ENCODE measurements around the gene SMARCD1.

The SMARCD1 gene

DNA sequence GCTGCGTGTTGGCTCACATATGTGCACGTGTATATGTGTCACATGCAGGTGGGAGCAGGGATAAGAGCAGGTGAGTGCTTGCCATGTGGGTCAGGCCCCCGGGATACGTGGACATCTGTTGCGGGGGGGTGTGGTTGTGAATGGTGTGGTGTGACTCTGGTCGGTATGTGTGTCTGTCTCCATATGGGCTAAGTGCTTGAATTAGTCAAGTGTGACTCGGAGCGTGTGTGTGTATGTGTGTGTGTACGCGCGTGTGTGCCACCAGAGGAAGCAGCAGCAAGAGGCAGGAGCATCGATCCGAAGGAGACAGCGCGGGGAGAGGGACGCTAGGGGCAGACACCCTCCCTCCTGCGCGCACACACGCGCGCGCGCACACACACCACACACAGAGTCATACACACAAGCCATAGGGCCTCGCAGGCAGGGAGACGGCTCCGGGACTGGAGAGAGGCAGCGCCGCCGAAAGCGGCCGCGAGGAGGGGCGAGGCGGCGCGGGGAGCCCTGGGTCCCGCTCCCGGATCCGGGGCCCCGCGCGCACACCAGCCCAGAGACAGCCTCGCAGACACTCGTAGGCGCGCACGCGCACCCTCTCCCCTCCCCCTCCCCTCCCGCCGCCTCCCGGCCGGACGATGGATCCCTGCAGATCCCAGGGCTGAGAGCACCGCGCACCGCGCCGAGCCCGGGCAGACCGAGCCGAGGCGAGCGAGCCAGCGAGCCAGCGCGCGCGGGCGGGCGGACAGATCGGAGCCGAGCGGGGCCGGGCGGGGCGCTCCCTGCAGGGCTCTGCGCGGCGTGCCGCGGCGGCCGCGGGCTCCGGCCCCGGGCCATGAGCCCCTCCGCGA is 27.9 kb upstream of the SMARCD1 start, which contains the start of gene ASIC1:
Gene ASIC1 (plus strand): TSS at position 597 of the 842 bp plus-strand sequence. CDS start 1,171 bp downstream, outside the sequence.
- no peak for DNase-seq

DNA sequence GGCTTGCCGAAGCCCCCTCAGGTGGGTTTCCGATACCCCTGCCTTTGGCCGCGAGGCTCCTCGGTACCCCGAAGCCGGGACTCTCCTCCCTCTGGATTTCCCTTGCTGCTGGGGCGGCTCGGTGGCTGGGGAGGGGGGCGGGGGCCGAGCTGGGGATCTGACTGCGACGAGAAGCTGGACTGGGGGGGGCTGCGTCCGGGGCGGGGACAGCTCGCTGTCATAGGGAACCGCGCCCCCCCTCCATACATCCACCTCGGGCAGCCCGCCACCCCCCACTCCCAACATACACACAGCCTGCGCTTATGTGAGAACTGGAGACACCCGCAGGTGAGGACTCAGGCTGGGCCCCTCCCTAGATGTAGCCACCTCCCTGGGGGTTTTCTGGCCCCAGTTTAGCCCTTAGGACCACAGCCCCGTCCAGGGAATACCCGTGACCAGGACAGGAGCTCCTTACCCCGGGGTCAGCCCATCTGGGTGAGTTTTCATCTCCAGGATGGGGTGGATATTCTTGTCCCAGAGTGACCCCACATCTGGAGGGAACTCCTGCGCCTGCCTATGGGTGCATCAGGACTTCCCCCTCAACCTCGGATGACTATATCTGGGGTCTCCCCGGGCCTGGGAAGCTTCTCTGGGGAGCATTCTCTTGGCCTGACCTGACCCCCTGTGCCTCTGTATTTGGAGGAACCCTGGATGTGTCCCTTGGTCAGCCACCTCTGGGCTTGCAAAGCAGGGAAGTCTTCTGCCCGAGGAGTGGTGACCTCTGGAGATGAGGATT is 27.1 kb upstream of the SMARCD1 start:
- DNase-seq, result no peak

DNA sequence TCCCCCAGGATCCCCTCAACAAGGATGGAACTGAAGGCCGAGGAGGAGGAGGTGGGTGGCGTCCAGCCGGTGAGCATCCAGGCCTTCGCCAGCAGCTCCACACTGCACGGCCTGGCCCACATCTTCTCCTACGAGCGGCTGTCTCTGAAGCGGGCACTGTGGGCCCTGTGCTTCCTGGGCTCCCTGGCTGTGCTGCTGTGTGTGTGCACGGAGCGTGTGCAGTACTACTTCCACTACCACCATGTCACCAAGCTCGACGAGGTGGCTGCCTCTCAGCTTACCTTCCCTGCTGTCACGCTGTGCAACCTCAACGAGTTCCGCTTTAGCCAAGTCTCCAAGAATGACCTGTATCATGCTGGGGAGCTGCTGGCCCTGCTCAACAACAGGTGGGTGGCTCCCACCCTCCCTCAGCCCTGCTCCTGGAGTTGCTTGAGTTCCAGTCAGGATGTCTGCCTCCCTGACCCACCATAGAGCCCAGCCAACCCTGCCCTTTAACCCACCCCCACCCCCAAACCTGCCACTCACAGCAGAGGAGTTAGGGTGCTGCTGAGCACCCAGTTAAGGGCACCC is 26.3 kb upstream of the SMARCD1 start:
- DNase-seq, result no peak

DNA sequence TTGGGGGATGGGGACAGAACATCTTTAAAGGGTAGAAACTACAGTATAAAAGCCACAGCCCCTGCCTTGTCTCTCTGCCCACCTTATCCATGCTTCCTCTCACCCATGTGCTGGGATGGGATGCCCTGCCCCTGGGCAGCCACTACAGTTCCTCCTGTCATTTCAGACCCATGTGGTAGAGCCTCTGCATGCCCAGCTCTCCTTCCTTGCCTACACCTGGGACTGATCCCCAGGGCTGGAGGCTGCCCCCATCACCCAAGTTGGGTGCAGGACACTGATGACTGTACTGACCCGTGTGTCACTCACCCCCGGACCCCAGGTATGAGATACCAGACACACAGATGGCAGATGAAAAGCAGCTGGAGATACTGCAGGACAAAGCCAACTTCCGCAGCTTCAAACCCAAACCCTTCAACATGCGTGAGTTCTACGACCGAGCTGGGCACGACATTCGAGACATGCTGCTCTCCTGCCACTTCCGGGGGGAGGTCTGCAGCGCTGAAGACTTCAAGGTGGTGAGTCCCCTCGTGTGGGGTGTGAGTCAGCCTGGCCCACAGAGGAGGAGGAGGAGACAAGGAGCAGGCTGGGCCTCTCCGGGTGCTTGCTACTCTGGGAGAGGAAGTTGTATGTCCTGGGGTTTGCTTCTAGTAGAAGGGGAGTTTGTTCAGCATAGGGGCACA is 25.6 kb upstream of the SMARCD1 start:
- no peak for DNase-seq

DNA sequence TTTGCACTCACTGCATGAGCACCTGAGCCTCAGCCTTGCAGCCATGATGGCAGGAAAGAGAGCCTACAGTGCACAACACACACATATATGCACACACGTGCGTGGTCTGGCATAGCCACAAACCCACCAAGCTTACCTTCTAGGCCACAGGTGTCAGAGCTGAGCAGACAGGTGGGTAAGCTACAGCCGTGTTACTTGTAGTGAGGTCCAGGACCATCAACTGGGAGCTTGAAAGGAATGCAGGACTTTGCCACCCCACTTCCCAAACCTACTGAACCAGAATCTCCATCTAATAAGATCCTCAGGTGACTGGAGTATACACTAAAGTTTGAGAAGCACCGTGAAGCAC is 25.0 kb upstream of the SMARCD1 start:
- no peak for DNase-seq

DNA sequence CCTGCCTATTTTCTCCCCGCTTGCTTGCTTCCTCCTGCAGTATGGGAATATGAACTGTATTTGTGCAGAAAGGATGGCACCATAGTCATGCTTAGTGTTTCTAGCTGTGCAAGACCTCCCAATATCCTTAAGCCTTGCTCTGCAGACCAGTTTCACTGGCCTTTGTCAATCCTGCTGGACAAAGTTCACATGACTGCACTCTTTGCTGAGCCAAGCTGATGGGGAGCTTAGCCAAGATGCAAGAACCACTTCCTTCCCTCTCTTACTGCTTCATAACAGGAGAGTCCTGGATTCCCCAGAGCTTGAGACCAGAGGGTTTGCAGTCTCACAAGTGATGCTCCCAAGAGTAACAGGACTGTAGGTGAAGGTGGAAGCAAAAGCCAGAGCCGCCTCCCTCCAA is 24.0 kb upstream of the SMARCD1 start:
- no peak for DNase-seq

DNA sequence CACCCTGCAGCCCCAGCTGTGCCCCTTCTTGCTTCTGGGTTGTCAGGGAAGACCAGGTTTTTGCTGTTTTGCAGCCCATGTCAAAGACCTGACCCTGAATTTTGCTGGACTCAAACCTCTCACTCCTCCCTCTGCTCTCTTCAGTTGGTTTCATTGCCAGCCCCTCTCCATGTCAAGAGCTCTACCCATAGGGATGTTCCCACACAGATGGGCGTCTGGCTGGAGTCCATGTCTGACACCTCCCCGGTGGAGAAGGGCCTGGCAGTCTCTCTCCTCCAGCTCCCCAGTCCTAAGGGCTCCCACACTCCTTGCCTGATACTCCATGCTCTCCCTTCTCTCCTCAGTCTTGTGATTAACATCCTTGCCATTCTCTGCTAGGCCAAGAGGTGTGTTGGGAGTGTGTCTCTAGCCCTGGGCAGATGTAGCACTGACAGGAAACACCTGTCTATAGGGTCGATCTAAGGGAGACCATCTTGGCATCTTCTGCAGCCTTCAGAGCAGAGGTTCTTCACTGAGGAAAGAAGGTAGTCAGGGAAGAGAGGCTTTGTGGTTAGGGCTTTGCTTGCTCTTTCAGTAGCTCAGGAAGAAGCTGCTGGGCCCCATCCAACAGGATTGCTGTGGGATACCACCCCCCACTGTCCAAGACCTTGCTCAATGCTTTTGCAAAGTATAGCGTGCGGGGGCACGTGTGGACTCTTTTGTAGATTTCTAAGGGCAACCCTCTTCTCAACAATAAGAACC is 23.0 kb upstream of the SMARCD1 start:
- DNase-seq, result no peak

DNA sequence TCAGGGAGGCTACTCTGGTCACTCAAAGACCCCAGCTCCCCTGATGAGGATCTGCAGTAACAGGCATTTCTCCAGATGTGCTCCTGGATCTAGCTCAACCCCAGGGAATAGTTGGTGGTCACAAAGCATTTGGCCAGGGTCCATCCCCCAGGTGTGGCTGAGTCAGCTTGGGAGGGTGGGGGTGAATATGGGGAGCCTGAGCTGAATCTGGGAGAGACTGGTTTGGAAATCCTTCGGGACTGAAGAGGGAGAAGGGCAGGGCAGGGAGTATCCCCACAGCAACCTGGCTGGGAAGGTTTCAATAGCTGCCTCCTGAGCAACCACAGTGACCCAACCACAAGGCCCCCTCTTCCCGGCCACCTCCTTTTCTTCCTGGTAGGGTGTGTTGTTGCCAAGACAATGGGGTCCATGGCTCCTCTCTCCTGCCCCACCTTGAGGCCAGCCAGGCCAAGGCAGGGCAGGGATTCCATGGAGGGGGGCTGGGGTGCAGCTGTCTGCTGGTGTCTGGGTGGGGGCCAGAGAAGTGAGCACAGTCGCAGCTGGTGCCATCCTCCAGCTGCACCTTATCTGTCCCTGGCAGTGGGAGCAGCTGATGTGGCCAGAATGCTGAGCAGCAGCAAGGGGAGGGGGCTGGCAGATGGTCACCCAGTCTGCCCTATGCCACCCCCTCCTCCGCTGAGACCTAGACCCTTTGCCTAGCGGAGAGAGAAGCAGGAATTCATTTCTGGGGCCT is 22.2 kb upstream of the SMARCD1 start:
- no peak for DNase-seq

DNA sequence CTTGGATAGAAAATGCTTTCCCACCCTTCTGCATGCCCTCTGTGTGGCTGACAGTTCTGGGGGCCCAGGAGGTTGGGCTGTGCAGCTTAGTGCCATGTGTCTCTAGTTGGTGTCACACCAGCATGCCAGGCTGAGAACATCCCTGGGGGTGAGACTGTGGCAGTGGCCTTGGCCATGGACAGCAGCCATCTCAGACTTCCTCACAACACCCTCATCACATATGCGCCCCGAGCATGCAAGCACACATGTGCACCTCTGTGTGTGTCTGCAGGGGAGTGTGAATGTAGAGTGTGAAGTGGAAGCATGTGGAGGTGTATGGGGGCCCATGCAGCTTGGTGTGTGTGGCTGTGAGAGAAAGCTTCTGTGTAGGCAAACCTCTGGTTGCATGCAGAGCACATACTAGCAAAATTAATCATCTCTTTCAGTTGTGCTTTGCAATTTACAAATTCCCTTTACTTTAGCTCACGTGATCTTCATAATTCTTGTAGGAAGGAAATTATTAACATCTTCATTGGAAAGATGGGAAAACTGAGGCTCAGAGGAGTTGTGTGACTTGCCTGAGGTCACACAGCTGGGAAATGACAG is 19.3 kb upstream of the SMARCD1 start:
- DNase-seq, result no peak

DNA sequence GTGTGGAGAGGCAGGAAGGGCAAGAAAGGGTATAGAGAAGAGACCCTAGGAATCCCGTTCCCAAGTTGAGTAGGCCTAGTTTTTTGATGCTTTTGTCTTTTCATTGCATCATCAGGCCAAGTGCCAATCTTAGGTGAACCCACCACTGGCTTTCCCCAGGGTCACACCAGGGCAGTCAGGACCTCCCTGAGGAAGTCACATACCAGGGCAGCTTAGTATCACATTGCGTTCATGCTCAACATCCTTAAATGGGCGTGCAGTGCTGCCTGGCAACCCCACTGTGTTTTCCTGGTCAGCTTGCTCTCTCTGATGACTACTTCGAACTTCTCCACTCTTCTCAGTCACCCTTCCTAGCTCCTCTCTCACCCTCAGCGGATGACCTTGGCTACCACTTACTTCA is 18.7 kb upstream of the SMARCD1 start:
- DNase-seq, result no peak

DNA sequence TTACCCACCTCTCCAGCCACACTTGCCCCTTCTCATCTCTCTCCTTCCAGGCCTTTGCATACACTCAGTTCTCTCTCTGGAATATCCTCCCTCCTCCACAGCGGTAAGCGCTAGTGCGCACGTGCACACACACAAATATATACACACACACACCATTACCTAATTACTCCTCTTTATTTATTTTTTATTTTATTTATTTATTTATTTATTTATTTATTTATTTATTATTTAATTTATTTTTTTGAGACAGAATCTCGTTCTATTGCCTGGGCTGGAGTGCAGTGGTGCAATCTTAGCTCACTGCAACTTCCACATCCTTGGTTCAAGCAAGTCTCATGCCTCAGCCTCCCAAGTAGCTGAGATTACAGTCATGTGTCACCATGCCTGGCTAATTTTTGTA is 16.1 kb upstream of the SMARCD1 start:
- DNase-seq, result no peak

DNA sequence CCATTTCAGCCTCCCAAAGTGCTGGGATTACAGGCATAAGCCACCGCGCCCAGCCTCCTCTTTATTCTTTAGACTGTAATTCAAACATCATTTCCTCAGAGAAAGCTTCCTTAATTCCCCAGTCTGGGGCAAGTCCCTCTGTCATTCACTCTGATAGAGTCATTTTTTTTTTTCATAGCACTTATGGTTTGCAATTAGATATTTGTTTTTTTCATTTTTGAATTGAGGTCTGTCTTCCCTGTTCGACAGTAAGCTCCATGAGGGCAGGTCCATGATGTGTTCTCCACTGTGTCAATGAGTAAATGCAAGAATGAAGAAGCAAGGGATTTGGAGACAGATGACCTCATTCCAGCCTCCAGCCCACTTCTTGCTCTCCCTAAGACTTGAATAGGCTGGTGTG is 15.6 kb upstream of the SMARCD1 start:
- DNase-seq, result no peak

DNA sequence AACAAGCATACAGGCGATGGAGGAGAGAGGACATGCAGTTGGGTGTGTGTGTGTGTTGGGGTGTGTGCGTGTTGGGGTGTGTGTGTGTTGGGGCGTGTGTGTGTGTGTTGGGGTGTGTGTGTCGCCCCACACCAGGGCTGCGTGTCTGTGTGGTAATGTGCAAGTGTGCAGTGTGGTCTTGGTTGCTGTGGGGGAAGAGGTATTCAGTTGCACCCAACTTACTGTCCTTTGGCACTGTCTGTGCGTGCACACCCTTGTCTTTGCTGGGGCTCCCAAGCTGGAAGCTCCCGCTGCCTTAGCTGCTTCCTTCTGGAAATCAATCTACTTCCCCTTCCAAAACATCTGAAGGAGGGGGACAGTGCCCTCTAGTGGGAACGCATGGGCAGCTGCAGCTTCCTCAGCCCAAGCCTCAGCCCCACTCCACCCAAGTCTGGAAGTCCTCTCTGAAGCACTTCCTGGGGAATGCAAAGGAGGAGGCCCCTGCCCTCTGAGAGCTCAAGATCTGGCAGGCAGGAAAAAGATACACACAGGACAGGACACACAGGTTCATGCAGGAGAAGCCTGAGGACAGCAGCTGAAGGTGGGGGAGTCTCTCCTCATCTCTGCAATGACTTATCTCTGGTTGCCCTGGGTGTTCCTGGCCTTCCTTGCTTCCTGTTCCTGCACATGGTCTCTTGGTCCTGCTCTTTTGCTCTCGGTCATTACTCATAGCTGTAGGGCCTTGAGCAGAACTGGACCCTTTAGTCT is 14.7 kb upstream of the SMARCD1 start:
- DNase-seq, result peak; percentile 11

DNA sequence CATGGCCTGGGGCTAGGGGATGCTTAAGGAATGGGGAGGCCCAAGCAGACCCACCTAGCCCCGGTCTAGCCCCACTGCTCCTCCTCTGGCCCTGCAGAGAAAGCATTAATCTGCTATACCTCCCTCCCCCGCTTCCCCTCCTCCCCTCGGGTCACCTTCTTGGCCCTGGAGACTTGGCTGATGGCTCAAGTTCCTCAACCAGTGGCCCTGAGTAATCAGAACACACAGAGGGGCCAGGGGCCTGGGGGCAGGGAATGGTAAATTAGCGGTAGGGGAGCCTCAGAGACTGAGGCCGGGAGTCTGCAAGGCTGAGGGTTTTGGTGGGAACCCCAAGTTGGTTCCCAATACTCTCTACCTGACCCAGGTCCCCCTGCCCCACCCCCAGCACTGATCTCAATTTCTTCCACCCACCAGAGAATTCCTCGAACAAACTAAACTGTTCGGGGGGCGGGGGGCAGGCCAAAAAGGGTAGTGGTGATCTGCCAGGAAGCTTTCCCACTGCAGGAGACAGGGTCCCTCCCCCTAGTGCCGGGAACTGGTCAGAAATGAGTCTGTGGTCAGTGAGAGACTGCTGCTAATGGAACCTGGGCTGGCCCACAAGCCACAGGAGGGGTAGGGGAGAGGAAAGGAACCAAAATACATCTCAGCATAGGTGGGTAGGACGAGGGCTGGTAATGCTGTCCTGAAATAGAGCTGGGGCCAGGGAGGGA is 12.8 kb upstream of the SMARCD1 start:
- DNase-seq, result no peak

DNA sequence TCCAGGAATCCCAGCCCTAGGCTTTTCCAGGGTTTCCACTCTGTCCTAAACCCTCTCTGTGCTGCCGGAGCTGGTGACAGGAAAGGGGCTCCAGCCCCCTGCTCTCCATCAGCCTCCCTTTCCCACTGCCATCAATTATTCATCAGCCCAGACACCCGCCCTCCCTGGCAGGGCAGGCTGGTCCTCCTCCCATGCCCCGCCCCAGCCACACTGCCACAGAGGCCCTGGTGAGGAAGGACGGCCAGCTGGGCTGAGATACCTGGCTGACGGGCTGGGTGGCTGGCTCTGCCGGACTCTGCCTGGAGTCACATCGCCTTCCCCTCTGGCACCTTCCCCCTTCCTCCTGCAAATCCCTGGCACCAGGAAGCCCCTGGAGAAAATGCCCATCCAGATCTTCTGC is 11.9 kb upstream of the SMARCD1 start:
- DNase-seq, result no peak

DNA sequence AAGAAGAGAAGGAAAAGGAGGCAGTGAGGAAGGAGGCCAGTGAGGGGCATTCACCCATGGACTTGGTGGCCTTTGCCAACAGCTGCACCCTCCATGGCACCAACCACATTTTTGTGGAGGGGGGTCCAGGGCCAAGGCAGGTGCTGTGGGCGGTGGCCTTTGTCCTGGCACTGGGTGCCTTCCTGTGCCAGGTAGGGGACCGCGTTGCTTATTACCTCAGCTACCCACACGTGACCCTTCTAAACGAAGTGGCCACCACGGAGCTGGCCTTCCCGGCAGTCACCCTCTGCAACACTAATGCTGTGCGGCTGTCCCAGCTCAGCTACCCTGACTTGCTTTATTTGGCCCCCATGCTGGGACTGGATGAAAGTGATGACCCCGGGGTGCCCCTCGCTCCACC is 11.4 kb upstream of the SMARCD1 start:
- no peak for DNase-seq

DNA sequence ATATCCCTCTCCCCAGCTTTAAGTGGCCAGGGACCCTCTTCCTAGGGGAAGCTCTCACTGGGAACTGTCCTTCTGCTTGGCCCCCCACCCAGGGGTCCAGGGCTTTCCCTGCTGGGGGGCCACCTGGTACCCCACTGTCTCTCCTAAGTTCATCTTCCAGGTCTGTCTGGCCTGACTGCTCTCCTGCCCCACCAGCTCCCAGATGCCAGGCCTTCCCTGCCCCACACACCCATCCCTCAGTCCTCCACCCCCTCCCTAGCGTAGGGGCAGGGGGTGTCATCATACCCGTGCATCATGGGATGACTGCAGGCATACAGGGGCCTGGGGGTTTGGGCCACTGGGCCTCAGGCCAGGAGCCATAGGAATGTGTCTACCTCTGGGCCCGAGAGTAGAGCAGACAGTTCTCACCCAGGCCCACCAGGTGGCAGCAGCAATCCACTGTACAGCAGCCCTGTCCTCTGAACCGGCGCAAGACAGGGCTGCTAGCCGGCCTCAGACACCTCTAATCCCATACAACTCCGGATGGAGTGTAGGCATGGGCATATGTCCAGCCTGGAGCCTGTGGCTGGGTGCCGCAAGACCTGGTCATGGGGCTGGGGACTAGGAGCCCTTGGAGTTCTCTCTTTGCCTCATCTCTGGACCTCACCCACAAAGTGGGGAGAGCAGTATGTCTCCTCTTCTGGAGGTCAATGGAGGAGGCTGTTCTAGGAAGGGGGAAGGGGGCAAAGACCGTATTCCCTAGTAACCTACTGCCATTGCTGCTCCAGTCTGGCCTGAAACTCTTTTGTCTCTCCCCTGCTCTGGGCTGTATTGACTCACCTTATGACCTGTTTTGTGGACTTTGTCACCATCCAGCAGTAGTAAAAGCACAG is 10.0 kb upstream of the SMARCD1 start:
- DNase-seq, result peak; percentile 42

DNA sequence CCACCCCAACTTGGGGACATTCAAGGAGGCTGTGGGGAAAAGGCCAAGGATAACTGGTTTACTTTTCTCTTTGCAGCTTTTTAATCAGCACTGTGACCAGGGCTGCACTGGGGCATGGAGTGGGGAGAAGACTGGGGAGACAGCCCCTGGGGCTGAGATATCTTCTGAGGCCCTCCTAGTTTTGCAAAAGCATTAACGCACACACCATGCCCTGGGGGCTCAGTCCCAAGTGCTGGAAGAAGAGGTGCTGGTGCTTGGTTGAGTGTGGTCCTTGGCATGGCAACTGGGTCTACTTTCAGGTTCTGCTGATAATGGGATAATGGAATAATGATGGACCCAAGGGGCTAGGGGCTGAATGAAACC is 9.4 kb upstream of the SMARCD1 start:
- no peak for DNase-seq

DNA sequence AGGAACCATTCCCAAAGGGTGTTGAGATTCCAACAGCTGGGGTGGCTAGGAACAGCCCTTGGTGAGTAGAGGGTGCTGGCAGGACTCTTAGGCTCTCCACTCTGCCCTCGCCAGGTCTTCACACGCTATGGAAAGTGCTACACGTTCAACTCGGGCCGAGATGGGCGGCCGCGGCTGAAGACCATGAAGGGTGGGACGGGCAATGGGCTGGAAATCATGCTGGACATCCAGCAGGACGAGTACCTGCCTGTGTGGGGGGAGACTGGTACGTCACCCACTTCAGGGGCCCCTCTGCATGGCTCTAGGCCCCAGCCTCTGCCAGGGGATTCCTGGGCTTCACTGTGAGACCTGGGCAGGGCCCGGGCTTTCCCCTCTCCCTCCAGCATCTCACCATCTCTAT is 8.0 kb upstream of the SMARCD1 start:
- DNase-seq, result no peak
